H9 (cell line): ENCODE measurements around the gene TXNDC17. TPM values are rescaled to one million over a fixed set of nuclear protein-coding genes. Genes with fewer than 3 reads are reported as not detected.

Experiments used
- DNase-seq: peaks from one replicate; pipeline ENCODE4 v3.0.0-alpha.2; 2017
- H2AFZ ChIP-seq: one replicate; pipeline ENCODE4 v1.6.1; 2013; ENCODE audit warnings: mild to moderate bottlenecking, low read length, control low read depth, moderate library complexity
- H2AK5ac ChIP-seq: 2 replicates; pipeline ENCODE4 v1.6.1; 2013; ENCODE audit warnings: low read length, control low read depth, mixed read lengths; ENCODE audit not compliant: insufficient read length
- H2BK120ac ChIP-seq: one replicate; pipeline ENCODE4 v1.6.1; 2013; ENCODE audit warnings: low read depth, mild to moderate bottlenecking, low read length, control low read depth, inconsistent platforms; ENCODE audit not compliant: poor library complexity, severe bottlenecking
- H2BK12ac ChIP-seq: 2 replicates; pipeline ENCODE4 v1.6.1; 2013; ENCODE audit warnings: low read length, control low read depth, mixed read lengths, low read depth; ENCODE audit not compliant: insufficient read length
- H2BK15ac ChIP-seq: 2 replicates; pipeline ENCODE4 v1.6.1; 2013; ENCODE audit warnings: low read depth, low read length, control low read depth
- H2BK20ac ChIP-seq: one replicate; pipeline ENCODE4 v1.6.1; 2013; ENCODE audit warnings: low read depth, mild to moderate bottlenecking, low read length, control low read depth, inconsistent platforms; ENCODE audit not compliant: poor library complexity, severe bottlenecking
- H2BK5ac ChIP-seq: 2 replicates; pipeline ENCODE4 v1.6.1; 2013; ENCODE audit warnings: low read length, control low read depth, mixed read lengths; ENCODE audit not compliant: insufficient read length
- H3K14ac ChIP-seq: 2 replicates; pipeline ENCODE4 v1.6.1; 2013; ENCODE audit warnings: low read length, control low read depth; ENCODE audit not compliant: insufficient read depth
- H3K18ac ChIP-seq: 2 replicates; pipeline ENCODE4 v1.6.1; 2013; ENCODE audit warnings: low read depth, mild to moderate bottlenecking, mixed read lengths, low read length, control low read depth; ENCODE audit not compliant: insufficient read length
- H3K23ac ChIP-seq: 2 replicates; pipeline ENCODE4 v1.6.1; 2013; ENCODE audit warnings: low read length, control low read depth, mixed read lengths, low read depth; ENCODE audit not compliant: insufficient read length
- H3K23me2 ChIP-seq: 2 replicates; pipeline ENCODE4 v1.6.1; 2013; ENCODE audit warnings: low read depth, mild to moderate bottlenecking, mixed read lengths, low read length, control low read depth; ENCODE audit not compliant: insufficient read length, poor library complexity, severe bottlenecking
- H3K27ac ChIP-seq: 2 replicates; pipeline ENCODE4 v1.5.1; 2013; ENCODE audit warnings: low read length, control low read depth, mixed read lengths, low read depth; ENCODE audit not compliant: insufficient read length
- H3K27me3 ChIP-seq: 2 replicates; pipeline ENCODE4 v1.6.1; 2013; ENCODE audit warnings: low read length, control low read depth, inconsistent platforms; ENCODE audit not compliant: insufficient read depth
- H3K4ac ChIP-seq: 2 replicates; pipeline ENCODE4 v1.6.1; 2013; ENCODE audit warnings: low read depth, mild to moderate bottlenecking, control low read depth, inconsistent platforms, low read length, moderate library complexity
- H3K4me1 ChIP-seq: 2 replicates; pipeline ENCODE4 v1.6.1; 2013; ENCODE audit warnings: low read length, control low read depth, inconsistent platforms; ENCODE audit not compliant: insufficient read depth
- H3K4me2 ChIP-seq: 2 replicates; pipeline ENCODE4 v1.6.1; 2013; ENCODE audit warnings: low read length, control low read depth, mixed read lengths; ENCODE audit not compliant: insufficient read length, insufficient read depth
- H3K56ac ChIP-seq: 2 replicates; pipeline ENCODE4 v1.6.1; 2013; ENCODE audit warnings: low read depth, mild to moderate bottlenecking, mixed read lengths, low read length, control low read depth; ENCODE audit not compliant: insufficient read length
- H3K79me1 ChIP-seq: 2 replicates; pipeline ENCODE4 v1.6.1; 2013; ENCODE audit warnings: low read depth, mild to moderate bottlenecking, moderate library complexity, low read length, control low read depth, inconsistent platforms; ENCODE audit not compliant: insufficient read depth, poor library complexity, severe bottlenecking
- H3K79me2 ChIP-seq: 2 replicates; pipeline ENCODE4 v1.6.1; 2013; ENCODE audit warnings: low read length, control low read depth, inconsistent platforms; ENCODE audit not compliant: insufficient read depth
- H3K9ac ChIP-seq: 2 replicates; pipeline ENCODE4 v1.6.1; 2013; ENCODE audit warnings: low read length, control low read depth, mixed read lengths; ENCODE audit not compliant: insufficient read length; ENCODE audit errors: extremely low read depth
- H3K9me3 ChIP-seq: one replicate; pipeline ENCODE4 v1.6.1; 2013; ENCODE audit warnings: low read depth, low read length, inconsistent platforms; ENCODE audit not compliant: control insufficient read depth
- H3T11ph ChIP-seq: one replicate; pipeline ENCODE4 v1.6.1; 2013; ENCODE audit warnings: mild to moderate bottlenecking, low read length, control low read depth, inconsistent platforms
- H4K20me1 ChIP-seq: one replicate; pipeline ENCODE4 v1.6.1; 2013; ENCODE audit not compliant: control insufficient read depth, insufficient read length, insufficient read depth
- H4K5ac ChIP-seq: 2 replicates; pipeline ENCODE4 v1.6.1; 2013; ENCODE audit warnings: low read depth, mild to moderate bottlenecking, mixed read lengths, low read length, control low read depth; ENCODE audit not compliant: insufficient read length
- H4K8ac ChIP-seq: replicated peaks from 2 replicates; pipeline ENCODE4 v1.6.1; 2013; ENCODE audit warnings: low read length, control low read depth, mixed read lengths, low read depth; ENCODE audit not compliant: insufficient read length
- H4K91ac ChIP-seq: 2 replicates; pipeline ENCODE4 v1.6.1; 2013; ENCODE audit warnings: low read depth, mild to moderate bottlenecking, moderate library complexity, mixed read lengths, low read length, control low read depth; ENCODE audit not compliant: insufficient read length
- H3K27ac Mint-ChIP-seq, 3 experiments: 2 replicates in 2 of 3; 3 replicates in 1 of 3; pipeline ENCODE4 v1.8.0; 2020 to 2021; ENCODE audit warnings: mixed read lengths in 3 of 3, mild to moderate bottlenecking in 1 of 3, moderate library complexity in 1 of 3
- H3K27me3 Mint-ChIP-seq: 2 replicates; pipeline ENCODE4 v1.8.0; 2021; ENCODE audit warnings: low read depth, mild to moderate bottlenecking, moderate library complexity, mixed read lengths
- H3K36me3 Mint-ChIP-seq, 3 experiments: 2 replicates in 2 of 3; 3 replicates in 1 of 3; pipeline ENCODE4 v1.8.0; 2020 to 2021; ENCODE audit warnings: low read depth in 3 of 3, mixed read lengths in 3 of 3; ENCODE audit not compliant: insufficient read depth in 1 of 3
- H3K4me1 Mint-ChIP-seq, 2 experiments: 2 replicates each; pipeline ENCODE4 v1.8.0; 2020; ENCODE audit warnings: mixed read lengths in 2 of 2
- H3K4me3 Mint-ChIP-seq, 2 experiments: 2 replicates in 1 of 2; 3 replicates in 1 of 2; pipeline ENCODE4 v1.8.0; 2020 to 2021; ENCODE audit warnings: mild to moderate bottlenecking in 2 of 2, mixed read lengths in 2 of 2, moderate library complexity in 1 of 2
- H3K9me3 Mint-ChIP-seq, 2 experiments: 2 replicates in 1 of 2; 3 replicates in 1 of 2; pipeline ENCODE4 v1.8.0; 2020; ENCODE audit warnings: mild to moderate bottlenecking in 2 of 2, mixed read lengths in 2 of 2, moderate library complexity in 1 of 2
- CTCF ChIP-seq: fragments of 200-600 bp; sonication (generic); conservative IDR thresholded peaks from 3 replicates; pipeline ENCODE4 v1.8.0; 2021; ENCODE audit warnings: antibody characterized with exemption, mild to moderate bottlenecking
- WGBS: extraction: QIAGEN DNeasy Blood & Tissue Kit; methylation state at CpG from one replicate; pipeline ENCODE4 v1.1.7; 2013; ENCODE audit warnings: missing lambda C conversion rate, low lambda C conversion rate, mixed read lengths; ENCODE audit not compliant: insufficient read length; ENCODE audit errors: extremely low coverage; 5-methylcytosine and 5-hydroxymethylcytosine counted together
- total RNA-seq: library from RNA; stranded (reverse); gene quantifications from 2 replicates; pipeline ENCODE4 v1.2.1, GENCODE V29; 2021

TXNDC17 gene
- total RNA-seq, 1 experiment from 2014 or later, result 170 TPM

GRCh38 chr17:6603744-6604325 lies 37.0 kb upstream of the TXNDC17 start:
- Histone ChIP-seq H3K27ac (no peak overlapping the region), H3K4me1 (no peaks in the 10 kb centered on the region), H2BK5ac (no peak overlapping the region), H4K20me1 (no peaks in the 10 kb centered on the region), H3K27me3 (no peaks in the 10 kb centered on the region), H3K23ac (no peak overlapping the region), H2BK15ac (no peak overlapping the region), H2BK12ac (no peak overlapping the region), H2AK5ac (no peak overlapping the region), H3K4ac (no peak overlapping the region), H3K9me3 (no peaks in the 10 kb centered on the region), H2BK20ac (no peak overlapping the region), H3K9ac (no peak overlapping the region), H3K14ac (no peak overlapping the region), H3K18ac (no peak overlapping the region), H2AFZ (no peak overlapping the region), H2BK120ac (no peak overlapping the region), H3K79me1 (no peaks in the 10 kb centered on the region), H4K8ac (no peak overlapping the region), H3K23me2 (no peaks in the 10 kb centered on the region), H4K5ac (no peak overlapping the region), H4K91ac (no peak overlapping the region), H3K4me2 (no peak overlapping the region), H3T11ph (no peak overlapping the region), H3K56ac (no peak overlapping the region), H3K79me2 (no peaks in the 10 kb centered on the region)
- WGBS, result no CpG with 5 or more reads among the region's 3 CpGs
- no peak overlapping the region for H3K4me3 Mint-ChIP-seq
- no peaks in the 10 kb centered on the region for H3K27me3 Mint-ChIP-seq
- H3K36me3 Mint-ChIP-seq, result peaks cover 11 to 84% (median 38%) of the 10 kb centered on the region in 3 experiments
- H3K4me1 Mint-ChIP-seq, result no peaks in the 10 kb centered on the region
- no peak for DNase-seq
- no peak for TF ChIP-seq CTCF
- no peak overlapping the region for H3K27ac Mint-ChIP-seq
- no peaks in the 10 kb centered on the region for H3K9me3 Mint-ChIP-seq
